T follicular helper cell (primary cell): ENCODE results near the gene SMIM41.

Experiments
- DNase-seq: peaks from one replicate; pipeline ENCODE4 v3.0.0-alpha.2; 2020; ENCODE audit warnings: low read depth

Gene SMIM41

GRCh38 chr12:52050758-52051541 is 28.6 kb upstream of the SMIM41 start, which contains the start of gene NR4A1:
TSS of gene NR4A1 (plus strand) at chr12:52051442. CDS start at chr12:52054329, 2,887 bp downstream.
- DNase-seq = peak; percentile 100

GRCh38 chr12:52052468-52053186 is 26.9 kb upstream of the SMIM41 start:
- peak; percentile 32 for DNase-seq

GRCh38 chr12:52053536-52054209 is 25.8 kb upstream of the SMIM41 start:
- no peak for DNase-seq

- DNase-seq = no peak
These were observed 25.2 kb upstream of the SMIM41 start for GRCh38 chr12:52054231-52054832.

GRCh38 chr12:52054833-52055730 is 24.4 kb upstream of the SMIM41 start:
- no peak for DNase-seq

- DNase-seq = no peak
These were observed 23.5 kb upstream of the SMIM41 start for GRCh38 chr12:52055731-52056711.

GRCh38 chr12:52056801-52057637 is 22.5 kb upstream of the SMIM41 start:
- DNase-seq = no peak

- no peak for DNase-seq
These were observed 21.6 kb upstream of the SMIM41 start for GRCh38 chr12:52057638-52058576.

GRCh38 chr12:52058631-52059361 is 20.7 kb upstream of the SMIM41 start:
- no peak for DNase-seq

- no peak for DNase-seq
These were observed 19.7 kb upstream of the SMIM41 start for GRCh38 chr12:52059582-52060497.

- DNase-seq = no peak
These were observed 18.9 kb upstream of the SMIM41 start for GRCh38 chr12:52060498-52061177.

GRCh38 chr12:52061470-52062166 is 17.9 kb upstream of the SMIM41 start:
- no peak for DNase-seq

GRCh38 chr12:52062167-52063081 is 17.1 kb upstream of the SMIM41 start:
- no peak for DNase-seq
